Lung (tissue), 12 donors: Measurements from ENCODE around the gene AGPS. TPM values are rescaled to one million over a fixed set of nuclear protein-coding genes. Genes with fewer than 3 reads are reported as not detected.

ENCODE experiments used
- ATAC-seq: fragments of 200-7000 bp; cut with Tn5 transposase; one replicate; pipeline ENCODE4 v1.9.1; 2020; ENCODE audit warnings: moderate number of reproducible peaks; ENCODE audit not compliant: insufficient read depth, low FRiP score
- DNase-seq, 3 donors: peaks; one replicate each; pipeline ENCODE4 v3.0.0-alpha.2; 2013 to 2017
- H3K27ac ChIP-seq, 2 donors: one replicate each; pipeline ENCODE4 v1.5.1; 2013; ENCODE audit warnings: mild to moderate bottlenecking in 2 of 2, moderate library complexity in 2 of 2, control low read depth in 1 of 2, inconsistent platforms in 1 of 2, low read depth in 1 of 2, low read length in 1 of 2
- H3K27me3 ChIP-seq, 3 donors: one replicate each; pipeline ENCODE4 v1.5.1; 2013; ENCODE audit warnings: low read length in 2 of 3; ENCODE audit not compliant: control insufficient read depth in 3 of 3, insufficient read depth in 3 of 3
- H3K36me3 ChIP-seq, 4 donors: one replicate each; pipeline ENCODE4 v1.5.1; 2013; ENCODE audit warnings: low read length in 4 of 4, mild to moderate bottlenecking in 1 of 4, moderate library complexity in 1 of 4; ENCODE audit not compliant: control insufficient read depth in 4 of 4, insufficient read depth in 4 of 4
- H3K4me1 ChIP-seq, 5 donors: one replicate each; pipeline ENCODE4 v1.5.1; 2013; ENCODE audit warnings: low read length in 5 of 5, mild to moderate bottlenecking in 2 of 5, moderate library complexity in 1 of 5; ENCODE audit not compliant: control insufficient read depth in 5 of 5, insufficient read depth in 5 of 5
- H3K4me3 ChIP-seq: one replicate; pipeline ENCODE4 v1.5.1; 2013; ENCODE audit warnings: mild to moderate bottlenecking, control low read depth, moderate library complexity
- H3K9ac ChIP-seq, 2 donors: one replicate each; pipeline ENCODE4 v1.5.1; 2013; ENCODE audit warnings: low read length in 2 of 2, control low read depth in 1 of 2; ENCODE audit not compliant: insufficient read depth in 1 of 2
- H3K9me3 ChIP-seq, 4 donors: one replicate each; pipeline ENCODE4 v1.5.1; 2013; ENCODE audit warnings: low read length in 3 of 4, mild to moderate bottlenecking in 1 of 4, moderate library complexity in 1 of 4; ENCODE audit not compliant: control insufficient read depth in 4 of 4, insufficient read depth in 3 of 4
- WGBS, 2 donors: extraction: QIAGEN DNeasy Blood & Tissue Kit; methylation state at CpG; one replicate each; pipeline ENCODE4 v1.1.7; 2013; 5-methylcytosine and 5-hydroxymethylcytosine counted together
- polyA plus RNA-seq, 2 donors: library from polyadenylated mRNA; stranded (reverse); fragments of 200-250 nt; gene quantifications; one replicate each; pipeline ENCODE4 v1.2.1, GENCODE V29; 2013
- total RNA-seq, 2 donors: library from RNA; depleted of rRNA in 1 of 2; stranded (reverse); fragments of >200 nt in 1 of 2; gene quantifications; one replicate each; pipeline ENCODE4 v1.2.1, GENCODE V29; 2014 to 2021
- TF ChIP-seq, protein P1 (sequence below): IDR thresholded peaks from 2 replicates; pipeline ENCODE4 v1.5.1; 2012; ENCODE audit warnings: mild to moderate bottlenecking; ENCODE audit errors: control extremely low read depth, extremely low read depth
- donor health status: control.
- donor health status: control.
- donor health status: Bipolar disorder and iron deficiency.
- donor health status: healthy.
- donor health status: DM: yes; HTN: yes; CAD: no.

The AGPS gene
- total and polyA plus RNA-seq, 4 donors = 5.2 to 43.9 (median 23.8) TPM

DNA sequence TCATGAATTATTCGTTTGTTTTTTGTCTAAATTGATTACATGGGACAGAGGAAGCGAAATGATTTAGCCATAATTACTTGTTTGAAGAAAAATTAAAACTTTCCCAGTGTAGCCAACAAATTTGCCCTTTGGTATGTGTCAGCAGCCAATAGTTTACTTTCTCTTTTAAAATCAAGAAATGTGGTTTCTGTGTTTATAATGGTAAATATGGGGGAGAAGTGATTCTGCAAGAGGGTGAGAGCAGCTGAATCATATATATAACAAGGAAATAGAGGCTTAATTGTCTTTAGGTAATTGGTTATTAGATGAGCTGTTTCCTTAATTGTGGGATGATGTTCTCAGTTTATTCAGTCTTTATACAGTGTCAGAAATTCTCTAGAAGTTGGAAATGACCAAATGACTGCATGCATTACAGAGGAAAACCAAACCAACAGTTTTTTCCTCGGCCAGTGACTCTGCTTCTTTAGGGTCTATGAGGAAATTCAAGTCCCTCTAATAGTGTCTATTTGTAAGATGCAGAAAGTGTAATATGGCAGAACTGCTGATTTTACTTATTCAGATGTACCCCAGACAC, 132.9 kb downstream of the AGPS start:
- Histone ChIP-seq H3K9me3 (no peaks in the 10 kb centered on the region), H3K4me3 (no peak overlapping the region), H3K9ac (peak overlapping the region in 1 of 2 donors; percentile 18), H3K4me1 (peaks cover 0 to 14% (median 0%) of the 10 kb centered on the region in 5 donors), H3K36me3 (peaks cover 0 to 3% (median 1%) of the 10 kb centered on the region in 4 donors), H3K27ac (no peak overlapping the region), H3K27me3 (no peaks in the 10 kb centered on the region)
- WGBS, 2 donors = 75 to 78% methylated on average over 3 of the region's 3 CpGs
- ATAC-seq (no peak), DNase-seq (peak in 2 of 3 donors; percentile 56 to 58)
- TF ChIP-seq, protein P1, sequence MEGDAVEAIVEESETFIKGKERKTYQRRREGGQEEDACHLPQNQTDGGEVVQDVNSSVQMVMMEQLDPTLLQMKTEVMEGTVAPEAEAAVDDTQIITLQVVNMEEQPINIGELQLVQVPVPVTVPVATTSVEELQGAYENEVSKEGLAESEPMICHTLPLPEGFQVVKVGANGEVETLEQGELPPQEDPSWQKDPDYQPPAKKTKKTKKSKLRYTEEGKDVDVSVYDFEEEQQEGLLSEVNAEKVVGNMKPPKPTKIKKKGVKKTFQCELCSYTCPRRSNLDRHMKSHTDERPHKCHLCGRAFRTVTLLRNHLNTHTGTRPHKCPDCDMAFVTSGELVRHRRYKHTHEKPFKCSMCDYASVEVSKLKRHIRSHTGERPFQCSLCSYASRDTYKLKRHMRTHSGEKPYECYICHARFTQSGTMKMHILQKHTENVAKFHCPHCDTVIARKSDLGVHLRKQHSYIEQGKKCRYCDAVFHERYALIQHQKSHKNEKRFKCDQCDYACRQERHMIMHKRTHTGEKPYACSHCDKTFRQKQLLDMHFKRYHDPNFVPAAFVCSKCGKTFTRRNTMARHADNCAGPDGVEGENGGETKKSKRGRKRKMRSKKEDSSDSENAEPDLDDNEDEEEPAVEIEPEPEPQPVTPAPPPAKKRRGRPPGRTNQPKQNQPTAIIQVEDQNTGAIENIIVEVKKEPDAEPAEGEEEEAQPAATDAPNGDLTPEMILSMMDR = no peak

DNA sequence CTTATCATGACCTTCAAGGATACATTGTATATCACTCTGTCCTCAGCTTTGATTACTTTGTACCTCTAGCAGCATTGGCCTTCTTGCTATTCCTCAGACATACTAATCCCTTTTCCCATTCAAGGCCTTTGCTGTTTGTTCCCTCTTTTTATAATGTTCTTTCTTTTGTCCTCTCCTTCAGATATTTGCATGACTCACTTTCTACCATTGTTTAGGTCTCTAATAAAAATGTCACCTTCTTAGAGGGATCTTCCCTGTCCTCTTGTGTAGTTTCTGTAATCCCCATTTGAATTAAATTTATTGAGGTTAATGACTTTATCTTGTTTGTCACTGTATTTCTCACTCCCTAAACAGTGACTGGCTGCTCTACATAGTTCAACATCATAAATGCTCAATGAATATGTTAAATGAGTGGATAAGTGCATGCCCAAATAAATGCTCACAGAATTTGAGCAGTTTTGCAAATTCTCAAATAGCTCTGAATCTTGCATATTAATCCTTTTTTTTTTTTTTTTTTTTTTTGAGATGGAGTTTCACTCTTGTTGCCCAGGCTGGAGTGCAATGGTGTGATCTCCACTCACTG, 135.9 kb downstream of the AGPS start:
- Histone ChIP-seq H3K27ac (no peak overlapping the region), H3K27me3 (no peaks in the 10 kb centered on the region), H3K36me3 (peaks cover 0 to 2% (median 0%) of the 10 kb centered on the region in 4 donors), H3K9me3 (no peaks in the 10 kb centered on the region), H3K4me3 (no peak overlapping the region), H3K9ac (no peak overlapping the region), H3K4me1 (peaks cover 0 to 11% (median 0%) of the 10 kb centered on the region in 5 donors)
- no peak for ATAC-seq
- no peak for DNase-seq
- TF ChIP-seq, protein P1 = no peak

DNA sequence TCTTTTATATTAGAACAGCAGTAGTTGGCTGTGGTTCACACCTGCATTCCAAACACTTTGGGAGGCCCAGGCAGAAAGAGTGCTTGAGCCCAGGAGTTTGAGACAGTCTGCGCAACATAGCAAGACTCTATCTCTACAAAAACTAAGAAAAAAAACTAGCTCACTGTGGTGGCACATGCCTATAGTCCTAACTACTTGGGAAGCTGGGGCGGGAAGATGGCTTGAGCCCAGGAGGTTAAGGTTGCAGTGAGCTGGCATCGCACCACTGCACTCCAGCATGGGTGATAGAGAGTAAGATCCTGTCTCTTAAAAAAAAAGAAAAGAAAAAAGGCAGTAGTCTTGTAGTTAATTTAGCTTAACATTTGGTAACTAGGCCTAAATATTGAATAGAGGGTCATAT, 136.6 kb downstream of the AGPS start:
- WGBS, 2 donors = 93 to 94% methylated on average over 3 of the region's 3 CpGs
- Histone ChIP-seq H3K4me1 (peaks cover 0 to 11% (median 0%) of the 10 kb centered on the region in 5 donors), H3K27me3 (no peaks in the 10 kb centered on the region), H3K9me3 (no peaks in the 10 kb centered on the region), H3K36me3 (no peaks in the 10 kb centered on the region), H3K4me3 (no peak overlapping the region), H3K27ac (no peak overlapping the region), H3K9ac (no peak overlapping the region)
- TF ChIP-seq, protein P1 = no peak
- ATAC-seq (no peak), DNase-seq (no peak)
